ENCODE measurements around the gene USP17L30.
"Not testable (repeated sequence)": the region's sequence is repeated elsewhere in the genome, so short reads cannot be mapped to it uniquely, and the experiment has no call there.

USP17L30 gene

DNA sequence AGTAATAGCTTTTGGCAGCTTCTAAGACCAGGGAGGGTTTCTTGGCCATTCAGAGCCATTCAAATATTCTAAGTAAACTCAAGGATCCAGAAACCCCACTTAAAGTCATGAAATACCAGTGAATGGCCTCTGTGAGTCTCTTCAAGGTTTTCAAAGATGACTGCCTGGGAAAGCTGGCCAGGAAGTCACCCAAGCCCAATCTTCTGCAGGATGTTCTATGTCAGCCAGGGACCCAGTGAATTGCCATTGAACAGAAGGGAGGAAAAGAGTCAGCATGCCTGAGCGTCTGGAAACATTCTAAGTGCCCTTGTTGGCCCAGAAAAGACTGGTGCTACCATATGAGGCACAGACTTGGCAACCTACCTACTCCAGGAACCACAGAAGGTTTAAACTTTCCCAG, 17.0 kb downstream of the USP17L30 start:
- H3K79me2 ChIP-seq (ENCODE audit: control insufficient read depth, insufficient read depth, low read length, unreplicated experiment); H3K36me3 ChIP-seq (ENCODE audit: insufficient read depth, low read length); H3K27ac ChIP-seq (ENCODE audit: low read depth, low read length); H3K4me3 ChIP-seq (ENCODE audit: low read depth, low read length); H3K27me3 ChIP-seq (ENCODE audit: insufficient read depth, low read length); H2AFZ ChIP-seq (ENCODE audit: low read length, unreplicated experiment); H3K4me1 ChIP-seq (ENCODE audit: control insufficient read depth, insufficient read depth, low read length, unreplicated experiment): not testable (repeated sequence)

DNA sequence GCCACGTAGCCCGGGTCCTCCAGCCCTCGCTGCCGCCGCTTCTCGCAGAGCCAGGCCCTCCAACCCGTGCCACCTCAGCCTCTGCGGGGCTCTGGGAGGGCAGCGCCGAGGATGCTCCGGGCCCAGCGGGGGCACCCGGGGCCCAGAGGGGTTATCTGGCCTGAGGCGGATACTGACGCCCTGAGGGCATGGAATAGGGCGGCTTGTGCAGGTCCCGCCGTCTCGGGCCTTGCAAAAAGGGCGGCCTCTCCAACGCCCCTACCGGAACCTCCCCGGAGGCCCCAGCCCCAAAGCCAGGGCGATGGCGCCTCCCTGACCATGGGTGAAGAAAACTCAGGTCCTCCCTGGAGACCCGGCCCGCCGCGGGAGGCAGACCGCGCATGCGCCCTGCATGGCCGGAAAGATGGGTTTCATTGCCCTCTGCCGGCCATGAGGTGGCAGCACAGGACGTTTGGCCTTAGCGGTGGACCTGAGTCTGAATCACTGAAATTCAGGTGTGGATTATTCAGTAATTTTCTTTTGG, 18.1 kb downstream of the USP17L30 start:
- H3K4me1 ChIP-seq (ENCODE audit: control insufficient read depth, insufficient read depth, low read length, unreplicated experiment); H3K4me3 ChIP-seq (ENCODE audit: low read depth, low read length); H3K27ac ChIP-seq (ENCODE audit: low read depth, low read length); H3K36me3 ChIP-seq (ENCODE audit: insufficient read depth, low read length); H3K27me3 ChIP-seq (ENCODE audit: insufficient read depth, low read length); H2AFZ ChIP-seq (ENCODE audit: low read length, unreplicated experiment); H3K79me2 ChIP-seq (ENCODE audit: control insufficient read depth, insufficient read depth, low read length, unreplicated experiment): not testable (repeated sequence)

DNA sequence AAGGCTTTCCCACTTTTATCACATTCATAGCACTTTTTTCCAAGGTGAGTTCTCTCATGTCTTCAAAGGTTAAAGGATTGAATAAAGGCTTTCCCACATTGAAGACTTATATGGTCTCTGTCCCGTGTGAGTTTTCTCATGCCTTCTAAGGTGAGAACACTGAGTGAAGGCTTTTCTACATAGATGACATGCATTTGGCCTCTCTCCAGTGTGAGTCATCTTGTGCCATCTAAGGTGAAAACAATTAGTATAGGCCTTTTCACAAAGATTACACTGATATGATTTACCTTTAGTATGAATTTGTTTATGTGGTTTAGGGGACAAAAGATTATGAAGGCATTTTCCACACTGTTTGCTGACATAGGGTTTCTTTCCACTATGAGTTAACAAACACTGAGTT, 21.2 kb downstream of the USP17L30 start:
- no peak overlapping the region for H3K4me3 ChIP-seq (ENCODE audit: low read depth, low read length)
- H2AFZ ChIP-seq (ENCODE audit: low read length, unreplicated experiment), result no peak overlapping the region
- no peaks in the 10 kb centered on the region for H3K27me3 ChIP-seq (ENCODE audit: insufficient read depth, low read length)
- no peak overlapping the region for H3K27ac ChIP-seq (ENCODE audit: low read depth, low read length)
- no peaks in the 10 kb centered on the region for H3K4me1 ChIP-seq (ENCODE audit: control insufficient read depth, insufficient read depth, low read length, unreplicated experiment)
- H3K36me3 ChIP-seq (ENCODE audit: insufficient read depth, low read length), result no peaks in the 10 kb centered on the region
- H3K79me2 ChIP-seq (ENCODE audit: control insufficient read depth, insufficient read depth, low read length, unreplicated experiment), result no peaks in the 10 kb centered on the region

DNA sequence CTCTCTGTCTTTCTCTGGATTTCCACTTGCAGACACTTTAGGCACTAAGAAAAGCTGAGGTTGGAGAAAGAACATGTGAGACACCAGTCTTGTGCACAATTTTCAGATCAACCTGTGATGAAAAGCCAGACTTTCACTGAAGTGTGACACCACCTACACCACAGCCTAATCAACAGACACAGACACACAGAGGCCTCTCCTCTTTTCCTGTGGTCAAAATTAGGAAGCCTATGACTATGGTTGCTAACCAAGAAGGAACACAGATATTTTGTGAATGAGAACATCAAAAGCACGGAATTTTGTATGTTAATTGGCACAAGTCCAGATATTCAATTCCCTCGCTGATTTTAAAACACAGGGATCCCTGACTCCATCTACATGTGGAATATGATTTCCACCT, 26.1 kb downstream of the USP17L30 start:
- H3K79me2 ChIP-seq (ENCODE audit: control insufficient read depth, insufficient read depth, low read length, unreplicated experiment); H2AFZ ChIP-seq (ENCODE audit: low read length, unreplicated experiment); H3K27me3 ChIP-seq (ENCODE audit: insufficient read depth, low read length); H3K4me1 ChIP-seq (ENCODE audit: control insufficient read depth, insufficient read depth, low read length, unreplicated experiment); H3K36me3 ChIP-seq (ENCODE audit: insufficient read depth, low read length); H3K27ac ChIP-seq (ENCODE audit: low read depth, low read length); H3K4me3 ChIP-seq (ENCODE audit: low read depth, low read length): not testable (repeated sequence)

DNA sequence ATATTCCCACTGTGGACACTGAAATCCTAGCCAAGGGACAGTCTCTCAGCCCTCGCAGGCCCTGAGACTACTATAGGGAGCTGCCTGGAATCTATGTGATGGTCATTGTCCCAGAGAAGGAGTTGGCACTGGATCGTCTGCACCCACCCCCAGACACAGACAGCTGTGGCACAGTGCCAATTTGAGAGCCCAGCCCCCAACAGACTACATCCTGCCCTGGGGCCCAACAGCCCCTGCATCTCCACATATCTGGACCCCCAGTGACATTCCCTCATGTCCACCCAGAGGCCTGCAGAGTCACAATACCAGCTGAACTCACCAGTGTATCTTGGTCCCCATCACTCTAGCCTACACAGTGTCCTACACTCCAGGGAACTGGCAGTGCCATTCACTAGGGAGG, 42.8 kb downstream of the USP17L30 start:
- not testable (repeated sequence) for H3K27me3 ChIP-seq (ENCODE audit: insufficient read depth, low read length); H3K79me2 ChIP-seq (ENCODE audit: control insufficient read depth, insufficient read depth, low read length, unreplicated experiment); H3K36me3 ChIP-seq (ENCODE audit: insufficient read depth, low read length); H2AFZ ChIP-seq (ENCODE audit: low read length, unreplicated experiment); H3K27ac ChIP-seq (ENCODE audit: low read depth, low read length); H3K4me3 ChIP-seq (ENCODE audit: low read depth, low read length); H3K4me1 ChIP-seq (ENCODE audit: control insufficient read depth, insufficient read depth, low read length, unreplicated experiment)

DNA sequence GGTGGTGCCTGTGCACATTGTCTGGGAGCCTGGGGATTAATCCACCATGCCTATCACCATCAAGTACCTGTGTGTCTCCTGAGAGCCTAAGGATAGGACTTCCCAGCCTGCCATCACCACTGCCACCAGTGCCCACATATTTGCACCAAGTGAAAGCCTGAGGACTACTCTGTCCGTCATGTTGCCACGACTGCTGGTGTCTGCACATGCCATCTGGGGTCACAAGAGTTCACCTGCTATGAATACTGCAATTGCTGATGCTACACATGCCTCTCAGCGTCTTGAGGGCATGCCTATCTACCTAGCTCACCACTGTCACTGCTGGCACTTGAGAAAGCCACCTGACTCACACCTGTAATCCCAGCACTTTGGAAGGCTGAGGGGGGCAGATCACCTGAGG, 43.6 kb downstream of the USP17L30 start:
- not testable (repeated sequence) for H3K79me2 ChIP-seq (ENCODE audit: control insufficient read depth, insufficient read depth, low read length, unreplicated experiment); H3K4me3 ChIP-seq (ENCODE audit: low read depth, low read length); H2AFZ ChIP-seq (ENCODE audit: low read length, unreplicated experiment); H3K27me3 ChIP-seq (ENCODE audit: insufficient read depth, low read length); H3K36me3 ChIP-seq (ENCODE audit: insufficient read depth, low read length); H3K27ac ChIP-seq (ENCODE audit: low read depth, low read length); H3K4me1 ChIP-seq (ENCODE audit: control insufficient read depth, insufficient read depth, low read length, unreplicated experiment)

DNA sequence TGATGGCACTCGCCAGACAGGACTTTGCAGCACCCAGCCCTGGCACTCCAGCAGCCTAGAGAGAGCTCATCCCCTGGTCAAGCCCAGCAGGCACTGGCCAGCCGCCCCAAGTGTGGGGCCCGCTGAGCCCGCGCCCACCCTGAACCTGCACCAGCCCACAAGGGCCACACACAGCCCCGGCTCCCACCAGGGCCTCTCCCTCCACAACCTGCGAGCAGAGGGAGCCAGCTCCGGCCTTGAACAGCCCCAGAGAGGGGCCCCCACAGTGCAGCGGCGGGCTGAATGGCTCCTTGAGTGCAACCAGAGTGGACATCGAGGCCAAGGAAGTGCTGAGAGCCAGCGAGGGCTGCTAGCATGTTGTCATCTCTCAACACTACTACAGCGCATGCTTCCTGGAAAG, 46.9 kb downstream of the USP17L30 start:
- no peaks in the 10 kb centered on the region for H3K4me1 ChIP-seq (ENCODE audit: control insufficient read depth, insufficient read depth, low read length, unreplicated experiment)
- no peaks in the 10 kb centered on the region for H3K36me3 ChIP-seq (ENCODE audit: insufficient read depth, low read length)
- no peak overlapping the region for H3K4me3 ChIP-seq (ENCODE audit: low read depth, low read length)
- no peaks in the 10 kb centered on the region for H3K79me2 ChIP-seq (ENCODE audit: control insufficient read depth, insufficient read depth, low read length, unreplicated experiment)
- H3K27me3 ChIP-seq (ENCODE audit: insufficient read depth, low read length), result no peaks in the 10 kb centered on the region
- no peak overlapping the region for H2AFZ ChIP-seq (ENCODE audit: low read length, unreplicated experiment)
- no peak overlapping the region for H3K27ac ChIP-seq (ENCODE audit: low read depth, low read length)
